Stimulated activated naive CD4-positive, alpha-beta T cell treated with Interleukin-2 at 50 U/mL for 16 hours (primary cell): ENCODE data around the gene ARFGAP1.

Experiments used
- DNase-seq: peaks from one replicate; lab custom pipeline; 2025; lab: John Stamatoyannopoulos, UW

ARFGAP1 gene

DNA sequence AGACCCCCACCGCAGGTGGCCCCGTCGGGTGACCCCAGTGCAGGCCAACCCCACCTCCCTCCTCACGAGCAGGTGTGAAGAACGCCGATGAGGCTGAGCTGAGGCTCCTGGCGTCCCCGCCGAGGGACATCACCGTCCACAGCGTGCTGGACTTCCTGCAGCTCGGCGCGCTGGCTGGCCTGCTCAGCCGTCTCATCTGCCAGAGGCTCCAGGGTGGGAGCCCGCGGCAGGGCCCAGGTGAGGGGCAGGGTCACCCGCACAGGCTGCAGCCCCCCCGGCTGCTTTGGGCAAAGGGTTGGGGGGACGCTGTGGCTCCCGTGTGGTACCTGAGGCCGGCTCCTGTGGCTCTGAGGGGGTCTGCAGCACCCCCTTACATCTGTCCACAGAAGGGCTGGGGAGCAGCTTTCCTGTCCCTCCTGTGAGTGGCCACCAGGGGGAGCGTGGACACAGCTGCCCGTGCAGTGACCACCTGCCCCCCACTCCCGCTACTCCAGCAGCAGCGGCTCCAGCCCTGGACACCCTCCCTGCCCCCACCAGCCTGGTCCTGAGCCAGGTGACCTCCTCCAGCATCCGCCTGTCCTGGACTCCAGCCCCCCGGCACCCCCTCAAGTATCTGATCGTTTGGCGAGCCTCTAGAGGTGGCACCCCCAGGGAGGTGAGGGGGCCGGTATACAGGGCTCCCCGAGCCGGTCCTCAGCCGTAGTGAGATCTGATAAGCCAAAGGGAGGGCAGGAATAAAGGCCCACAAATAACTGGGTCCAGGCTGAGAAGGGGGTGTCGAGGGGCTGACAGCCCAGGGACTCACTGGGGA lies 36.9 kb downstream of the ARFGAP1 start:
- no peak for DNase-seq

DNA sequence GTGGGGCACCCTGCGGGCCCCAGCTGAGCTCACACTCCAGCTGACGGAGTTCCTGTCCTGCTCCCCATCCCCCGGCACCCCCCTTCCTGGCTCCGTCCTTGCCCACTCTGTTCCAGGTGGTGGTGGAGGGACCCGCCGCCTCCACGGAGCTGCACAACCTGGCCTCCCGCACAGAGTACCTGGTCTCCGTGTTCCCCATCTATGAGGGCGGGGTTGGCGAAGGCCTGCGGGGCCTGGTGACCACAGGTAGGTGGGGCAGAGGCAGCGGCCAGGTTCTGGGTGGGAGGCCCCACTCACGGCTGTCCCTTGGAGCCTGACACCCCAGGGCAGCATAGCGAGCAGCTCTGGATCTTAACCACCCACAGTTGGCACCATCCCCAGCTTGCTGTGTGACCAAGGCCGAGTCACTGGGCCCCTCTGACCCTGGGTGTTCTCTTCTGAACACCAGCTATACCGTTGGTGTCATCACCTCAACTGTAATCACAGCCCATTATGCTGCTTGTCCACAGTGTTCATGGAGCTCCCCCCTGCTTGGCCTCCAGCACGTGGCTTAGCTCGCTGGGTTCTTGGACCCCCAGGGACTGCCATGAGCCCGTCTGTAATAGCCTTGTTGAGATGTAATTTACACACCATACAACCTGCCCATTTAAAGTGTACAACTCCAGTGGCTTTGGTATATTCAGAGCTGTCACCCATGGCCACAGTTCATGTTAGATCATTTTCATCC lies 37.8 kb downstream of the ARFGAP1 start:
- no peak for DNase-seq

DNA sequence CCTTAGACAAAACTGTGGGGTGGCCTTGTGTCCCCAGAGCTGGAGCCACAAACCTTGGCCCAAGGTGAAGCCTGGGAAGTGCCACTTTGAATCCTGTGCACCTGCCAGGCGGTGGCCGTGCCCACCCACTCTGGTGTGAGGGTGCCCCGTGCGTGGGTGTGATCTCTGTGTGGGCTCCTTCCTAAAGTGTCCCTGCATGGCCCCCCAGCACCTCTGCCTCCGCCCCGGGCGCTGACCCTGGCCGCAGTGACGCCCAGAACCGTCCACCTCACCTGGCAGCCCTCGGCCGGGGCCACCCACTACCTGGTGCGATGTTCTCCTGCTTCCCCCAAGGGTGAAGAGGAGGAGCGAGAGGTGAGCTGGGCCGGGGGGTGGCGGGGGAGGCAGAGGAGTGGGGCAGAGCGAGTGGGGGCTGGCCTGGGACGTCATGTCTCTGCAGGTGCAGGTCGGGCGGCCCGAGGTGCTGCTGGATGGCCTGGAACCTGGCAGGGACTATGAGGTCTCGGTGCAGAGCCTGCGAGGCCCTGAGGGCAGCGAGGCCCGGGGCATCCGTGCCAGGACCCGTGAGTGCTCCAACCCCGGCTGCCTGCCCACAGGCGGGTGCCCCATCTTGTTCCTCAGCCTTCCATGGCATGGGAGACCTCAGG lies 38.7 kb downstream of the ARFGAP1 start:
- no peak for DNase-seq

DNA sequence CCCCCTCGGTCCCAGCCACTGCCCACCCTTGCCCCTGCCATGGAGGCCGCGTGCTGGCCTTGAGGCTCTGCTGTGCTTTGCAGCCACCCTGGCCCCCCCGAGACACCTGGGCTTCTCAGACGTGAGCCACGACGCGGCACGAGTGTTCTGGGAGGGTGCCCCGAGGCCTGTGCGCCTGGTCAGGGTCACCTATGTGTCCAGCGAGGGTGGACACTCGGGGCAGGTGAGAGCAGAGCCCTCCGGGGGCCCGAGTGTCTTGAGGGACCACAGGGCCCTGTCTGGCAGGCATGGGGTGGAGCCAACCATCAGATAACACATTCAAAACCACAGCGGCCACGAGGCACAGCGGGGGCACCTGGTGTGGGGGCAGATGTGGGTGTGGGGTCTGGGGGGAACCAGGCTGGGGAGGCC lies 39.2 kb downstream of the ARFGAP1 start:
- DNase-seq = no peak

DNA sequence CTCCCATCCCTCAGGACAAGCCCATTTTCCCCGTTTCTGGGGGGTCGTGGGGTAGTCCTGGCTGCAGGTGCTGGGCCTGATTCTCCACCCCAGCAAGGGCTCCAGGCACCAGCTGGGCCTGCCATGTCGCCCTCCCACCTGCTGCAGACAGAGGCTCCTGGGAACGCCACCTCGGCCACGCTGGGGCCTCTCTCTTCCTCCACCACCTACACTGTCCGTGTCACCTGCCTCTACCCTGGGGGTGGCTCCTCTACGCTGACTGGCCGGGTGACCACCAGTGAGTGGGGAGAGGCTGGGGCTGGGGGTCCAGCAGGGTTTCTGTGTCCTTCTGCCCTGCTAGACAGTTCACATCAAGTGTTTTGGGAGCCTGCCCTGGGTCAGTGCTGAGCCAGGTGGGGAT lies 39.7 kb downstream of the ARFGAP1 start:
- DNase-seq = no peak

DNA sequence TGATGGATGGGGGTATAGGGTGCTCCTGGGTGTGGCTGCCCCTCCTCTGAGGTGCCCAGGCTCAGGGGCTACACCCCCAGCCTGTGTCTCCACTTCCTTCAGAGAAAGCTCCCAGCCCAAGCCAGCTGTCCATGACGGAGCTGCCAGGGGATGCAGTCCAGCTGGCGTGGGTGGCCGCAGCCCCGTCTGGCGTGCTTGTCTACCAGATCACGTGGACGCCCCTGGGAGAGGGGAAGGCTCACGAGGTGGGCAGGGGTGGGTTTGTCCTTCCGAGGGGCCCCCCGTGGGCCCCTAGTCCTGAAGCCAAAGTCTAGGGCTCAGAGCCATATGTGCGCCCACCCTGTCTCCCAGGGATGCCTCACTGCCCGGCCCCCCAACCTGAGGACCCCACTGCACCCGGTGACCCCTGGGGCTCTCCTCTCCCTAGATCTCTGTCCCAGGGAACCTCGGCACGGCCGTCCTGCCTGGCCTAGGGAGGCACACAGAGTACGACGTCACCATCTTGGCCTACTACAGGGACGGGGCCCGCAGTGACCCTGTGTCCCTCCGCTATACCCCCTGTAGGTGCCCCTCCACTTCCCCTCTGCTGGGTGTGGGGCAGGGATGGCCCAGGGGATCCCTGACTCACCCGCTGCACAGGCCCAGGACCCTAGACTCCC lies 40.2 kb downstream of the ARFGAP1 start:
- no peak for DNase-seq

DNA sequence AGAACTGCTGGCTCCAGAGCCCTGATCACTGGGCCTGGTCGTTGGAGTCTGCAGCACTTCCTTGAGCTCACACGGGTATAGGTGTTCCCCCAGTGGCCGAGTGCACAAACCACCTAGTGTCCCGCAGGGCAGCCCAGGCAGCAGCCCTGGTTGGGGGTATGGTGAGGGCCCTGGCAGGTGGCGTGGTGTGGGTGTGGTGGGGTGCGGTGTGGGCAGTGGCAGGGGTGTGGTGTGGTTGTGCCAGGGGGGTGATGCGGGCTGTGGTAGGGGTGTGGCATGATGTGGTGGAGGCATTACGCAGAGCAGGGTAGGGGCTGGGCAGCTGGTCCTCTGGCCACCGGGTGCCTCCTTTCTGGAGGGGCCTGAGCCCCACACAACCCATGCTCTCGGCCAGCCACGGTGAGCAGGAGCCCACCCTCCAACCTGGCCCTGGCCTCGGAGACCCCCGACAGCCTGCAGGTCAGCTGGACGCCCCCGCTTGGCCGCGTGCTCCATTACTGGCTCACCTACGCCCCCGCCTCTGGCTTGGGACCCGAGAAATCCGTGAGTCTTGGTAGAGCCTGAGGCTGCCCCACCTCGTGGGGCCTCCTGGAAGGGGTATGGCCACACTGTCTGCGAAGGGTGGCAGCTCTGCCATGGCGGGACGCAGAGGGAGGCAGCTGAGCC lies 40.9 kb downstream of the ARFGAP1 start:
- DNase-seq = no peak

DNA sequence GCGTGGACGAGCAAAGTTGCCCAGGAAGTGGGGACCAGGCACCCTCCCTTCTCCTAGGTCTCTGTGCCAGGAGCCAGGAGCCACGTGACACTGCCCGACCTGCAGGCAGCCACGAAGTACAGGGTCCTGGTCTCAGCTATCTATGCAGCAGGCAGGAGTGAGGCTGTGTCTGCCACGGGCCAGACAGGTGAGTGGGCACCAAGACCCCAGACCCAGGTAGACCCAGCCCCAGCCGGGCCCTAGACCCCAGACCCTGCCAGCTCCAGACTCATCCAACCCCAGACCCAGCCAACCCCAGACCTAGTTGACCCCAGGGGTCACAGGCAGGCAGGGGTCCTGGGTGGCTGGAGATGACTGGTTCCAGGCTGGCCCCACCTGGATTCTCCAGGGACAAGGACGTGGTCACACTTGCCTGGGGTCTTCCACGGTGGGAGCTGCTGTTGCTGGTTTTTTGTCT lies 41.4 kb downstream of the ARFGAP1 start:
- DNase-seq = no peak

DNA sequence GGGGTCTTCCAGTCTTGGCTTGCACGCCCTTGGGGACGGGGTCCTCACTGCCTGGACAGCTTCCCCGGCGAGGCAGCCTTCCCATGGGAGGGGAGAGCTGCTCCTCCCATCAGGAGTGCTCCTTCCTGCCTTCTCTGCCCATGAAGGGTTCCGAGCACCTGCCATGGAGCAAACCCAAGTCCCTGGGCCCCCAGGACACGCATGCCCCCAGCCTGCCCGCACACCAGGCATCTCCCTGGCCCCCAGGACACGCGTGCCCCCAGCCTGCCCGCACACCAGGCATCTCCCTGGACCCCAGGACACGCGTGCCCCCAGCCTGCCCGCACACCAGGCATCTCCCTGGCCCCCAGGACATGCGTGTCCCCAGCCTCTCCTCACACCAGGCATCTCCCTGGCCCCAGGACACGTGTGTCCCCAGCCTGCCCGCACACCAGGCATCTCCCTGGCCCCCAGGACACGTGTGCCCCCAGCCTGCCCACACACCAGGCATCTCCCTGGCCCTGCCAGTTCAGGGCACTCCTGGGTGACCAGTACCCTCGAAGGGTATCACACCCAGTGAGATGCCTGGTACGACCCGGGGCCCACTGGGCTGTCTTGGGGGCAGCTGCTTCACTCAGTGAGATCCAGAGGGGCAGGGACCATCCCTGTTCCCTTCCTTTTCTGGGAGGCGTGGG lies 42.1 kb downstream of the ARFGAP1 start:
- DNase-seq = no peak

DNA sequence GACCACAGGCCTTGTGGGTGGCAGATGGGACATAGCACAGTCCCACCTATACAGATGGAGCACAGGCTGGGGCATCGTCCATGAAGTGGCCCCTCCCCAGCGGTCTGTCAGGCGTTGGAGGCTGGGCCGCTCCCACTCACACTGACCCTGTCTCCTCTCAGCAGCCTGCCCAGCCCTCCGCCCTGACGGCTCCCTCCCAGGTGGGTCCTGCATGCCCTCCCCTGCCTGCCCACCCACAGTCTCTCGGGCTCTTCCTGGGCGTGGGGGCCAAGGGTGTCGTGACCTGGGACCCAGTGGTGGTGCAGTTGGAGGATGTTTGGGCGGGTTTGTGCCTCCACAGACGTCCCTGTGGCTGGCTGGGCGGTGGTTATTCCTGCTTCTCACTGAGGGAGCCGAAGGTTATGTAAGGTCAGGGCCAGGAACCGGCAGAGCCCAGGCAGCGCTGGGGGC lies 42.7 kb downstream of the ARFGAP1 start:
- DNase-seq = no peak

DNA sequence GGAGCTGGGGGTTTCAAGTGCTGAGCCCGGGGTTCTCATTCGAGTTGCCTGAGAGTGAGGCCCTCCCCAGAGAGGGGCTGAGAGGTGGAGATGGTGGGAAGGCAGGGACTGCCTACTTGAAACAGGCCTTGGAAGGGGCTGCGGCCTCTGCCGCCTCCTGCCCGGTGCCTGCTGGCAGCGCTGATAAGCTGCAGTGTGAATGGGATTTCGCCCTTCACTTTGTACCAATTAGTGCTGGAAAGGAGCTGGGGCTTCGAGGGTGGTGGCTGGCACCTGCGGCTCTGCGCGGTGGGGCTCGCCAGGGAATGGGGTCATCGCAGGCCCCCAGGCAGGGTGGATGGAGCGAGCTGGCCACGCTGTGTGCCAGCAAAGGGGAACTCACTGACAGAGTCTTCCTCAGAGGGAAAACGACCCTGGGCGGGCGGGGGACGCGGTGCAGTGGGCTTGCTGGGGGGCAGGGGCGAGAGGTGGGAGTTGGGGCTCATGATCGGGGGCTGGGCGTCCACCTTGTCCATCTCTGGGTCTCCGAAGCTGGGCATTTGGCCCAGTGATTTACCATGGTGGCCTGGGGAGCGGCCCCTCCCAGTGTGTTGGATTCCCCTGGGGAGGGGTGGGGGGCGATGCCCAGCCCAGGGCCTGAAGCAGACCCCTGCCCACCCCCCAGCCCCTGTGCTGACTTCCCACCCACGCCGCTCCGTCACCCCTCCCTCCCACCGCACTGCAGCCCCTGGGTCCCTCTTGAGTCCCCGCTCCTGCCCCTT lies 43.3 kb downstream of the ARFGAP1 start:
- DNase-seq = no peak

DNA sequence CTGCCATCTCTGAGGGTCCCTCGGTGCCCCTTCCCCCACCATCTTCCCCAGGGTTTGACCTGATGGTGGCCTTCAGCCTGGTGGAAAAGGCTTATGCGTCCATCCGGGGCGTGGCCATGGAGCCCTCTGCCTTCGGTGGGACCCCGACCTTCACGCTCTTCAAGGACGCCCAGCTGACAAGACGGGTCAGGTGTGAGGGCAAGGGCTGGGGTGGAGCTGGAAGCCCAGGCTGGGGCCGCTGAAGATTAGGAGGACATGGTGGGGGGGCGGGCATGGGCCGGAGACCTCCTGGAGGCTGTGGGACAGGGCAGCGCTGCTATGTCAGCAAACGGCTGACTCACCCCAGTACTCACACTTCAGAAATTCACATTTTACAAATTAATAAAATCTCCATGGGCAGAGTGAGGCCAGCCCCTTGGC lies 43.9 kb downstream of the ARFGAP1 start:
- no peak for DNase-seq

DNA sequence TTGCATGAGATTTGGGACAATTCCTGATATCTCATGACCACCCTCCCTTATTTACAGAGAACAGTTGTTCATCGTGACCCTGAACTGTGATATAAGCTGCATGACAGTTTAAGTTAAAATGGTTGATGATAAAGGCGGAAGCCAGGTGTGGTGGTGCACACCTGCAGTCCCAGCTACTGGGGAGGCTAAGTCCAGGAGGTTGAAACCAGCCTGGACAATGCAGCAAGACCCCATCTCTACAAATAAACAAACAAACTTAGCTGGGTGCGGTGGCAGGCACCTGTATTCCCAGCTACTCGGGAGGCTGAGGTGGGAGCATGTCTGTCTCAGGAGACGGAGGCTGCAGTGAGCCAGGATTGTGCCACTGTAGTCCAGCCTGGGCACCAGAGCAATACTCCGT lies 44.4 kb downstream of the ARFGAP1 start:
- DNase-seq = no peak

DNA sequence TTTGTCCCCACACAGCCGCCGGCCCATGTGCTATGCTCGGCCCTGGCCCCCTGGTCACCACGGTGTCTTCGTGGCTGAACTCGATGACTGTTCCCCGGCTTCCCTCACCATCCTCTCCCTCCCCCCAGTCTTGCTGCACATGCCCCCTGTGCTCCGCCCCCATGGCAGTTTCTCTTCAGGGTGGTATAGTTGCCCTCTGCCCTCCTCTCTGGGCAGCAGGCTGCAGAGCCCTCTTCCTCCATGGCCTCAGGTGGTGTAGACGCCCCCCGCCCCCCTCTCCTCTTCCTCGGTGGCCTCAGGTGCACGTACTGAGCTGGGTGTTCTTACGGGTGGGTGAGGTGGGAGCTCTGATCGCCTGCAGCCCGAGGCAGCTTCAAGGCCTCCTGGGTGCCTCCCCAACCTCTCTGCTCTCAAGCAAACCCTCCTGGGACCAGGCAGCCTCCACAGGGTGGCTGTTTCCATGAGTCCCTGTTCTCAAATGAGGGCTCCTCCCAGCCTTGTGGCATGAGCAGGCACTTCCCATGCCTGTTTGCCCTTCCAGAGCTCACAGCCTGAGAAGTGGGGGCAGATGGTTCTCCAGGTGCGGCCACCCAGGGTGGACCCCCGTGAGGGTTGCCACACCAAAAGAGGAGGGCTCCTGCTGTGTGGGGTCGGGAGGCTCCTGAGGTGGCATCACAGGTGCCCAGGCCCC lies 45.1 kb downstream of the ARFGAP1 start:
- no peak for DNase-seq

DNA sequence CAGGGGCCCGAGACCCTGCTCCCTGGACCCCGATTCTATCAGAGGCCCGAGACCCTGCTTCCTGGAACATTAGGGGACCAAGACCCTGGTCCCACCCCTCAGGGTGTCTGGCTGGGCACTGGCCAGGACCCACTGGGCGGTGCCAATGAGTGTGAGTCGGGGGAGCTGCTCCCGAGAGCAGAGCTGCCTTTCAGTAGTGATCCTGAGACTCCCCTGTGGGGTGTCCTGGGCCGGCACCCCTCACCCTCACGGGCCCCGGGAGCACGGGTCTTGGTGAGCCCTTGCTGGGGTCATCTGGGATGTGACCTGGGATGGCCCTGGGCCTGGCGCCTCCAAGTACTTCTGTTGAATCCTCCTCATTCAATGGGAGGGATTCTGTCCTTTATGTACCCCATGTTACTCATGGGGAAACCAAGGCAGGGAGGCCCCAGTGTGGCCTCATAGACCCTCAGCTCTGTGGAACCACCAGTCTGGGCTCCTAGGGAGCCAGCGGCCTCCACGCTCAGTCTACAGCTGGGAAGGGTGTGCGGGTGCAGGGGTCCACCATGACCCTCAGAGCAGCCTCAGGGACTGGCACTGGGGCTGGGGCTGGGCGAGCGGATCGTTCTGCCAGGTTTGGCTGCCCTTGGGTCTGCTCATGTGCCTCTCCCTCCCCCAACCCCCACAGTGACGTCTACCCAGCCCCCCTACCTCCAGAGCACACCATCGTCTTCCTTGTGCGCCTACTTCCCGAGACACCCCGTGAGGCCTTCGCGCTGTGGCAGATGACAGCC lies 46.0 kb downstream of the ARFGAP1 start:
- no peak for DNase-seq

DNA sequence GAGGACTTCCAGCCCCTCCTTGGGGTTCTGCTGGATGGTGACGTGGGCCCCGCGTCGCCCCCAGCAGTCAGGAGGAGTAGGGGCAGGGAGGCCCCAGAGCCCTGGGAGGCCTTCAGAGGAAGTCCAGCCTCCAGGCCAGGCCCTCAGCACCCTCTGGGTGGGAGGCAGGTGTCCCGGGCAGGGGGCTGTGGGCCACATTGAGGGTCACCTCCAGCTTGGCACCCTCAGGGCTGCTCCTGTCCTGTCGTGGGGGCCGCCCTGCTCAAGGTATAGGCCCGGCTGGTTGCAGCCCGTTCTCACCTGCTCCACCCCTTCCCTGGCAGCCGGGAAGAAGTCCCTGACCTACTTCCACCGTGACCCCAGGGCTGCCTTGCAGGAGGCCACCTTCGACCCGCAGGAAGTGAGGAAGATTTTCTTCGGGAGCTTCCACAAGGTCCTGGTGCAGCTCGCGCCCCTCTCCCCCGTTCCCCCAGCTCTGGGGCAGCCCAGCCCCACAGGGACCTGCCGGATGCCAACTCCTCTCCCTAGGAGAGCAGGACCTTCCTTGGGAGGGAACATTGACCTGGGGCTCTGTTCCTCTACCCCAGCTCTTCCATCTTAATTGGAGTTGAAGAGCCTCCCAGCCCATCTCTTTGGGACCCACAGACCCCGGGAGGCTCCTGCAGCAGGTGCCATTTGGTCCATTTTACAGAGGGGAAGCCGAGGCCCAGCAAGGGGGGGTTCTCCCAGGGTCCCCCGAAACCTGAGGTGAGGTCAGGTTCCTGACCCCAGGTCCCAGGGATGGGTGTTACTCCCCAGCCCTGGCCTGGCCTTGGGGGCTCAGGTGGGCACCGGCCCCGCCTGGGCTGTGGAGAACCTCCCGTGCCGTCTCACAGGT lies 46.8 kb downstream of the ARFGAP1 start:
- DNase-seq = no peak

DNA sequence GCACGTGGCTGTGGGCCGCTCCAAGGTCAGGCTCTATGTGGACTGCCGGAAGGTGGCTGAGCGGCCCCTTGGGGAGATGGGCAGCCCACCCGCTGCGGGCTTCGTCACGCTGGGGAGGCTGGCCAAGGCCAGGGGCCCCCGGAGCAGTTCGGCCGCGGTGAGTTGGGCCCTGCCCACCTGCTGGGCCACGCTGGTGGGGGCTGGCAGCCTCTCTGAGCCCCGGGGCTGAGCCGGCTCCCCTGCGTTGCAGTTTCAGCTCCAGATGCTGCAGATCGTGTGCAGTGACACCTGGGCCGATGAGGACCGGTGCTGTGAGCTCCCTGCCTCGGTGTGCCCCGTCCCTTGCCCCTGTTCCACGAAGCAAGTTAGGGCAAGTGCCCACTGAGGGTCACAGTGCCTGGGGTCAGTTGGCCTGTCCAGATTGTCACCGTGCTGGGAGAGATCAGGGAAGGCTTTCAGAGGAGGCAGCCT lies 47.5 kb downstream of the ARFGAP1 start:
- DNase-seq = no peak

DNA sequence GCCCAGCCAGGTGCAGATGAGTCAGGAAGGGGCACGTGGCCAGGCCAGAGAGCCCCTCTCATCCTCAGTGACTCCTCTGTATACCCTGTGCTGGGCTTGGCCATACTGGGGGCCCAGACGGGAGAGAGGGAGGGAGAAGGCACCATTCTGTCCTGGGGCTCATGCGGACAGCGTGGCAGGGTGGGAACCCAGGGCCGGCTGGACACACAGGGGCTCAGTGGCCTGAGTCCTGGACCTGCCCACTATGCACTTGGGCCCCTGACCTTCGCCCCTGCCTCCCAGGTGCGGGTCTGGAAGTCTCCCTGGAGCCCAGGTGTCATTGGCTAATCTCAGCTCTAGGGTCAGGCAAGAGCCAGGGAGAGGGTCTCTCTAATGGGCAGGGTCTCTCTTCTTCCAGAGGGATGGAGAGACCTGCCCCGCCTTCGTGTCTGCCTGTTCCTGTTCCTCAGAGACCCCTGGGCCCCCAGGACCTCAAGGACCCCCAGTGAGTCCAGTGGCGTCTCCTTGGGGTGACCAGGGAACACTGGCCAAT lies 48.1 kb downstream of the ARFGAP1 start:
- DNase-seq = no peak
